OCI-LY7 (cell line): ENCODE data around the gene RBPMS2. TPM values are rescaled to one million over a fixed set of nuclear protein-coding genes. Genes with fewer than 3 reads are reported as not detected.

Experiments
- BruUV-seq: library from RNA; stranded (reverse); fragments of 400-500 nt; replicated peaks from 2 replicates; lab custom pipeline; 2021; lab: Mats Ljungman, UMichigan
- CTCF ChIA-PET: fragments of 300-600 bp; sonication (Branson Sonifier 250); formaldehyde crosslinking; loops from one replicate; lab custom pipeline; 2022; ENCODE audit warnings: antibody characterized with exemption; ENCODE audit not compliant: unreplicated experiment; lab: Charles Lee
- POLR2A ChIA-PET: fragments of 300-600 bp; sonication (Branson Sonifier 250); formaldehyde crosslinking; loops from one replicate; lab custom pipeline; 2022; ENCODE audit warnings: antibody characterized with exemption; lab: Charles Lee
- DNase-seq: peaks from one replicate; pipeline ENCODE4 v3.0.0-alpha.2; 2015; ENCODE audit warnings: low spot score
- H2AFZ ChIP-seq: fragments of 200-600 bp; sonication (generic), shearing (Covaris generic); 2 replicates; pipeline ENCODE4 v1.6.1; 2014; ENCODE audit warnings: mild to moderate bottlenecking, antibody characterized with exemption, low read length, moderate library complexity
- H3K27ac ChIP-seq: fragments of 200-600 bp; sonication (generic); 2 replicates; pipeline ENCODE4 v1.5.1; 2014; ENCODE audit warnings: mixed run types, low read depth, mild to moderate bottlenecking, moderate library complexity, low read length, inconsistent platforms; ENCODE audit not compliant: poor library complexity, severe bottlenecking
- H3K36me3 ChIP-seq: fragments of 200-600 bp; sonication (generic); 2 replicates; pipeline ENCODE4 v1.6.1; 2014; ENCODE audit warnings: mild to moderate bottlenecking, antibody characterized with exemption, low read length, moderate library complexity, mixed read lengths; ENCODE audit not compliant: insufficient read depth
- H3K4me1 ChIP-seq: fragments of 200-600 bp; sonication (generic); 2 replicates; pipeline ENCODE4 v1.5.1; 2014; ENCODE audit warnings: mild to moderate bottlenecking, low read length; ENCODE audit not compliant: insufficient read depth, poor library complexity, severe bottlenecking
- H3K4me2 ChIP-seq: fragments of 200-600 bp; sonication (generic); 2 replicates; pipeline ENCODE4 v1.6.1; 2014; ENCODE audit warnings: mild to moderate bottlenecking, low read length
- H3K4me3 ChIP-seq: fragments of 200-600 bp; sonication (generic); 2 replicates; pipeline ENCODE4 v1.5.1; 2014; ENCODE audit warnings: mild to moderate bottlenecking, low read depth, low read length; ENCODE audit not compliant: poor library complexity, severe bottlenecking
- H3K79me2 ChIP-seq: fragments of 200-600 bp; sonication (generic); 2 replicates; pipeline ENCODE4 v1.6.1; 2016; ENCODE audit warnings: low read depth, mild to moderate bottlenecking, low read length, moderate library complexity, mixed read lengths; ENCODE audit not compliant: insufficient read depth
- H3K9me2 ChIP-seq: fragments of 200-600 bp; sonication (generic); 2 replicates; pipeline ENCODE4 v1.6.1; 2016; ENCODE audit warnings: mild to moderate bottlenecking, low read length, mixed read lengths; ENCODE audit not compliant: insufficient read depth
- H3K9me3 ChIP-seq: fragments of 200-600 bp; sonication (generic); 2 replicates; pipeline ENCODE4 v1.6.1; 2014; ENCODE audit warnings: mild to moderate bottlenecking, mixed run types, low read length, mixed read lengths
- H4K20me1 ChIP-seq: fragments of 200-600 bp; sonication (generic); 2 replicates; pipeline ENCODE4 v1.6.1; 2014; ENCODE audit warnings: mild to moderate bottlenecking, antibody characterized with exemption, low read length, moderate library complexity, mixed read lengths; ENCODE audit not compliant: insufficient read depth
- CTCF ChIP-seq: fragments of 200-600 bp; sonication (generic); conservative IDR thresholded peaks from 2 replicates; pipeline ENCODE4 v1.5.1; 2014; ENCODE audit warnings: mild to moderate bottlenecking, antibody characterized with exemption, low read length, moderate library complexity, mixed read lengths
- EZH2phosphoT487 ChIP-seq: fragments of 200-600 bp; sonication (generic); IDR thresholded peaks from 2 replicates; pipeline ENCODE4 v1.6.1; 2018; ENCODE audit warnings: low read depth, borderline replicate concordance, mild to moderate bottlenecking, mixed run types, antibody characterized with exemption, low read length, moderate library complexity, mixed read lengths
- intact Hi-C: fragments of 100-400 bp; cut with micrococcal nuclease; formaldehyde crosslinking; loops from one replicate; pipeline ENCODE4 v1.10.0; 2022; ENCODE audit not compliant: unreplicated experiment
- total RNA-seq, 2 experiments: library from RNA; depleted of rRNA in 1 of 2; stranded (reverse); fragments of >200 nt in 1 of 2; shearing (Covaris generic) in 1 of 2; gene quantifications; 2 replicates each; pipeline ENCODE4 v1.2.3, GENCODE V29; 2014 to 2022

The RBPMS2 gene
- total RNA-seq, 2 experiments from 2014 or later = not detected

GRCh38 chr15:64813075-64813474 lies 37.7 kb upstream of the RBPMS2 start:
- no peaks in the 10 kb centered on the region for H4K20me1 ChIP-seq
- no peak overlapping the region for H3K4me2 ChIP-seq
- peaks cover 21% of the 10 kb centered on the region for H3K36me3 ChIP-seq
- intact Hi-C loops = no loop called here
- no peak for DNase-seq
- BruUV-seq = no TSS peak
- no peak for TF ChIP-seq CTCF
- no peak for TF ChIP-seq EZH2phosphoT487
- H3K27ac ChIP-seq = no peak overlapping the region
- ChIA-PET CTCF (interaction anchor here (0.5 kb wide), 1 partner anchor 14 kb away, joined by 3 read pairs; no protein-coding TSS in a partner anchor), POLR2A (interaction anchor here (0.5 to 0.6 kb wide), 2 partner anchors 63 to 68 kb away, joined by 3 to 4 read pairs; no protein-coding TSS in a partner anchor)
- no peaks in the 10 kb centered on the region for H3K9me3 ChIP-seq
- H3K9me2 ChIP-seq = no peaks in the 10 kb centered on the region
- no peak overlapping the region for H3K4me3 ChIP-seq
- H3K79me2 ChIP-seq = no peaks in the 10 kb centered on the region
- no peaks in the 10 kb centered on the region for H3K4me1 ChIP-seq
- no peak overlapping the region for H2AFZ ChIP-seq

- Histone ChIP-seq H3K4me2 (no peak overlapping the region), H2AFZ (no peak overlapping the region), H3K4me3 (no peak overlapping the region), H4K20me1 (no peaks in the 10 kb centered on the region), H3K9me3 (no peaks in the 10 kb centered on the region), H3K79me2 (no peaks in the 10 kb centered on the region), H3K4me1 (no peaks in the 10 kb centered on the region), H3K36me3 (peaks cover 1% of the 10 kb centered on the region; the same call in 1 of the 2 replicates), H3K27ac (no peak overlapping the region), H3K9me2 (no peaks in the 10 kb centered on the region)
- ChIA-PET CTCF (interaction anchor here (0.8 to 0.9 kb wide), 2 partner anchors 71 to 78 kb away, joined by 3 read pairs; no protein-coding TSS in a partner anchor), POLR2A (interaction anchor here (0.6 to 0.7 kb wide), 2 partner anchors 8 to 27 kb away, joined by 3 to 7 read pairs; no protein-coding TSS in a partner anchor)
- no peak for DNase-seq
- intact Hi-C loops = loop anchor here (1.0 kb wide), 2 partner anchors 25 to 79 kb away; no protein-coding TSS in a partner anchor
- TF ChIP-seq CTCF (no peak), EZH2phosphoT487 (no peak)
- no TSS peak for BruUV-seq
Measured at GRCh38 chr15:64810497-64811326, 35.3 kb upstream of the RBPMS2 start.
